Gastroesophageal sphincter (tissue), 4 donors: ENCODE data around the gene TFB1M. TPM values are rescaled to one million over a fixed set of nuclear protein-coding genes. Genes with fewer than 3 reads are reported as not detected.
"Not testable (repeated sequence)": the region's sequence is repeated elsewhere in the genome, so short reads cannot be mapped to it uniquely, and the experiment has no call there.

ENCODE experiments used
- ATAC-seq: fragments of 150-250 bp; one replicate; pipeline ENCODE4 v1.9.1; 2016; ENCODE audit warnings: mild to moderate bottlenecking, moderate library complexity
- H3K27ac ChIP-seq, 4 donors: fragments of 200-600 bp; sonication (generic) in 3 of 4; 1 replicate in 3 of 4; 2 replicates in 1 of 4; pipeline ENCODE4 v1.5.1; 2016 to 2019
- H3K27me3 ChIP-seq: fragments of 200-600 bp; sonication (generic); one replicate; pipeline ENCODE4 v1.5.1; 2019
- H3K36me3 ChIP-seq, 2 donors: fragments of 200-600 bp; sonication (generic); one replicate each; pipeline ENCODE4 v1.5.1; 2019; ENCODE audit warnings: control low read depth in 1 of 2
- H3K4me1 ChIP-seq, 3 donors: fragments of 200-600 bp; sonication (generic); 1 replicate in 2 of 3; 2 replicates in 1 of 3; pipeline ENCODE4 v1.5.1; 2016 to 2019; ENCODE audit warnings: control low read depth in 2 of 3
- H3K4me3 ChIP-seq, 2 donors: fragments of 200-600 bp; sonication (generic); one replicate each; pipeline ENCODE4 v1.5.1; 2019; ENCODE audit warnings: mild to moderate bottlenecking in 1 of 2, moderate library complexity in 1 of 2
- H3K9me3 ChIP-seq, 3 donors: fragments of 200-600 bp; sonication (generic); one replicate each; pipeline ENCODE4 v1.5.1; 2017 to 2019; ENCODE audit warnings: control low read depth in 2 of 3
- CTCF ChIP-seq, 4 experiments: fragments of 200-600 bp in 2 of 4; fragments of 450-650 bp in 2 of 4; sonication (generic) in 1 of 4; IDR thresholded peaks; one replicate each; pipeline ENCODE4 v1.5.1; 2017 to 2019; ENCODE audit warnings: antibody characterized with exemption in 4 of 4, mild to moderate bottlenecking in 2 of 4, moderate library complexity in 2 of 4
- EP300 ChIP-seq: sonication (generic); formaldehyde crosslinking; IDR thresholded peaks from one replicate; pipeline ENCODE4 v1.6.1; 2017; ENCODE audit warnings: antibody characterized with exemption, mild to moderate bottlenecking
- POLR2A ChIP-seq, 2 donors: fragments of 450-650 bp; IDR thresholded peaks; one replicate each; pipeline ENCODE4 v1.6.1; 2017; ENCODE audit warnings: antibody characterized with exemption in 2 of 2, mild to moderate bottlenecking in 2 of 2, moderate library complexity in 1 of 2
- POLR2AphosphoS5 ChIP-seq: sonication (generic); formaldehyde crosslinking; IDR thresholded peaks from one replicate; pipeline ENCODE4 v1.6.1; 2017; ENCODE audit warnings: antibody characterized with exemption
- WGBS, 2 donors: methylation state at CpG; one replicate each; pipeline ENCODE4 v1.1.5; 2018; ENCODE audit warnings: low coverage in 1 of 2; 5-methylcytosine and 5-hydroxymethylcytosine counted together
- total RNA-seq, 4 donors: library from RNA; depleted of rRNA; stranded (reverse); fragments of >200 nt; gene quantifications; one replicate each; pipeline ENCODE4 v1.1.0, GENCODE V29; 2016

The TFB1M gene
- total RNA-seq, 4 donors from 2014 or later = 6.7 to 16.4 (median 12.5) TPM

- WGBS, 2 donors = 23 to 40% methylated on average over 8 of the region's 8 CpGs
- peak; percentile 38 for ATAC-seq
- peaks cover 21 to 54% (median 25%) of the 10 kb centered on the region in 3 donors for H3K4me1 ChIP-seq
- TF ChIP-seq POLR2A (IDR thresholded peaks at IDR 0.05) (no peak), POLR2AphosphoS5 (peak; percentile 42)
- no peak overlapping the region for H3K4me3 ChIP-seq
- H3K27me3 ChIP-seq = no peaks in the 10 kb centered on the region
- H3K36me3 ChIP-seq = no peaks in the 10 kb centered on the region
- H3K9me3 ChIP-seq = no peaks in the 10 kb centered on the region
- peak overlapping the region; percentile 40 to 73 (median 66) for H3K27ac ChIP-seq
These were observed 41.7 kb downstream of the TFB1M start for GRCh38 chr6:155272353-155273232.

- Histone ChIP-seq H3K4me1 (peaks cover 21 to 50% (median 25%) of the 10 kb centered on the region in 3 donors), H3K9me3 (no peaks in the 10 kb centered on the region), H3K4me3 (no peak overlapping the region), H3K27ac (no peak overlapping the region), H3K27me3 (no peaks in the 10 kb centered on the region), H3K36me3 (no peaks in the 10 kb centered on the region)
- no peak for TF ChIP-seq CTCF (IDR thresholded peaks at IDR 0.05)
- ATAC-seq = no peak
These were observed 43.1 kb downstream of the TFB1M start for GRCh38 chr6:155271145-155271544.

- no peak for TF ChIP-seq CTCF (IDR thresholded peaks at IDR 0.05)
- TF ChIP-seq POLR2A (IDR thresholded peaks at IDR 0.05) = no peak
- TF ChIP-seq EP300 = no peak
- TF ChIP-seq POLR2AphosphoS5 = no peak
- H3K4me3 ChIP-seq = no peak overlapping the region
- H3K9me3 ChIP-seq = no peaks in the 10 kb centered on the region
- ATAC-seq = no peak
- H3K4me1 ChIP-seq = peaks cover 21 to 45% (median 25%) of the 10 kb centered on the region in 3 donors
- H3K36me3 ChIP-seq = no peaks in the 10 kb centered on the region
- 84% methylated on average over 4 to 7 of the region's 7 CpGs for WGBS, 2 donors
- no peak overlapping the region for H3K27ac ChIP-seq
- H3K27me3 ChIP-seq = no peaks in the 10 kb centered on the region
These were observed 43.7 kb downstream of the TFB1M start for GRCh38 chr6:155270561-155271091.

GRCh38 chr6:155269765-155270164, 44.5 kb downstream of the TFB1M start:
- Histone ChIP-seq H3K4me3 (no peak overlapping the region), H3K36me3 (peaks cover 0 to 3% of the 10 kb centered on the region in 2 donors), H3K9me3 (no peaks in the 10 kb centered on the region), H3K27me3 (no peaks in the 10 kb centered on the region), H3K4me1 (peaks cover 21 to 45% (median 25%) of the 10 kb centered on the region in 3 donors), H3K27ac (no peak overlapping the region)
- no peak for ATAC-seq
- 85 to 97% methylated on average over 2 to 3 of the region's 3 CpGs for WGBS, 2 donors
- TF ChIP-seq POLR2A (IDR thresholded peaks at IDR 0.05) (no peak), CTCF (IDR thresholded peaks at IDR 0.05) (no peak), EP300 (no peak), POLR2AphosphoS5 (no peak)

- H3K9me3 ChIP-seq, ATAC-seq, H3K27me3 ChIP-seq, H3K4me3 ChIP-seq, H3K36me3 ChIP-seq: not testable (repeated sequence)
- peaks cover 12 to 31% (median 14%) of the 10 kb centered on the region in 3 donors for H3K4me1 ChIP-seq
- TF ChIP-seq CTCF (IDR thresholded peaks at IDR 0.05) = peak in 3 of 4 experiments; percentile 6 to 29 (median 26)
- H3K27ac ChIP-seq = peak overlapping the region in 2 of 4 donors; percentile 11 to 52
- 88 to 93% methylated on average over 3 of the region's 5 CpGs for WGBS, 2 donors
These were observed 46.0 kb downstream of the TFB1M start for GRCh38 chr6:155268088-155268867.
